HG03097 (cell line): ENCODE results near the gene GLRX.
"Not testable (repeated sequence)": the region's sequence is repeated elsewhere in the genome, so short reads cannot be mapped to it uniquely, and the experiment has no call there.

Experiments used
- ATAC-seq: cut with Tn5 transposase; IDR thresholded peaks from one replicate; pipeline ENCODE4 v1.9.1; 2021; ENCODE audit not compliant: unreplicated experiment, low FRiP score

GLRX gene

DNA sequence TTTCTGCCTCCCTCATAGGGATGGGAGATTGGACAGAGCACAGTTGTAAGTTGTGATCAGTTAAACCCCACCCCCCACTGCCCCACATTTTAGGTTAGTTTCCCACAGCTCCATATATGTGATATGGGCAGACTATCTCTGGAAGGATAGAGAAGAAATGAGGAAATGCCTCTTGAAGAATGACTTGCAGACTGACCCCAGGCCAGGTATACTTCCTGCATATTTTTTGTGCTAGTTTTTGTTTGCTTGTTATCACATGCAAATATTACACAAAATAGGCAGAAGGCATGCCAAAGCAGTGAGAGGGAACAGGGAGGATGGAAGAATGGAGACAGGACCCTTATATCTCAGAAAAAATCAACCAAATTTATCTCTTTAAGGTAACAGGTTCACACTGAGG lies 10.1 kb upstream of the GLRX start:
- no peak for ATAC-seq

DNA sequence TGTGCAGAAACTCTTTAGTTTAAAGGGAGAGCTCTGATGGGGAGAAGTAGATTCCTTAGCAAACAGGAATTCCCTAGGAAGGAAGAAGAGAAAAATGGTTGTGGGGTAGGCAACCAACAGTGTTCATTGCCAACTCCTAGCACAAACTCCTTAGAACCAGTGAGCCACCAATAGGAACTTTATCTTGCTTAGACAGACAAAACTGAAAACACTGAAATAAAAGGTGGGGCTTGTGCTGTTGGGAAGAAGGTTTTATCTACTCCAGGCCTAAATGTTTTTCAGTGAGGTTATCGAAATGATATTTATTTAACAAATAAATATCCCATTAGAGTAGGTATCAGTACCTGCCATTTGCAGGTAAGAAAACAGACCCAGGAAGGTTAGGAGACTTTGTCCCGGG lies 7.7 kb upstream of the GLRX start:
- ATAC-seq: no peak

DNA sequence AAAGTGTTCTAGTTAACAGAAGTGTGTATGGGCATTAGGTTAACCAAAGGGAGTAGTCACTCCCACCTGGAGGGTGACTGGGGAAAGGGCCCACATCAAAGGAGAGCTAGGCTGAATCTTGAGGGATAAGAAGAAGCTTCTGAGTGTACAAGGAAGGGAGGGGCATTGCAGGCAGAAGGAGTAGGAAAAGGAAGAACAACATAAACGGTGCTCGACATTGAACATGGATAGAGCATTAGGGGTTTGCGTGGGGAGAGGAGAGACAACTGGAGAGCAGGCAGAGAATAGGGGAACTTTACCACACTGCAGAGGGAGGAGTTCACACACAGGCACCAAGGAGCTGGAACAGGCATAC lies 5.3 kb upstream of the GLRX start:
- ATAC-seq: no peak

DNA sequence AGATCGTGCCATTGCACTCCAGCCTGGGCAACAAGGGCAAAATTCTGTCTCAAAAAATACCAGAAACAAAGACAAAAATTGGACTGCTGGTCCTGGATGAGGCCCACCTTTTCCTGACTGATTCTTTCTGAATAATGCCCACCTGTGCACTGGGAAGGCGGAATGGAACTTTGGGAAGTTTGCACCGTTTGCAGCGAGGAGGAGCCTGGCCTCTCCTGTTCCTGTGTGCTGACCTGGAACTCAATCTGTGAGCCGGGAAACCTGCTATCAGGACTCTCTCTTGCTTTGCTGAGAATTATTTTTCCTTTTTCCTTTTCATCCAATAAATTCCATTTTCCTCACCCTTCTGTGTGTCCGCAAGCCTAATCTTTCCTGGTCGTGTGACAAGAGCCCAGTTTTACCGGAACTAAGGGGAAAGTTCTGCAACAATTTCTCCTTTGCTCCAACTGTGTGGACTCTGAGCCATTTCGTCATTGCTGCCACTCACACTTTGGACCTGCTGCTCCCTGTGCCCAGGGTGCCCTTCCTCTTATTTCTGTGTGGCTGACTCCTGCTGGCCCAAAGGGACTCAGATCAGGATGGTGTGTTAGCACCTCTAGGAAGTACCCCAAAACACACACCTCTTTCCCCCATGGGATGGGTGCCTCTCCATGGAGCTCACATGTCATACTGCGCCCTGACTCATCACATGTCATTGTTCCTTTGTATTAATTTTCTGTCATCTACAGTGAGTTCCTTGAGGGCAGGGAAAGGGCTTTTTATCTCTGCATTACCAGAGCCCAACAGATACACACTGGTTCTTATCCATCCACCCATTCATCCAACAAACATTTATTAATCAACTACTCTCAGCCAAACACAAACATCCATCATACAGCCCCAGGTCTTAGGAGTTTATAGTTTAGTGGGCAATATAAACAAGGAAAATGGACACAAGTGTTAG lies 4.7 kb upstream of the GLRX start:
- no peak for ATAC-seq

DNA sequence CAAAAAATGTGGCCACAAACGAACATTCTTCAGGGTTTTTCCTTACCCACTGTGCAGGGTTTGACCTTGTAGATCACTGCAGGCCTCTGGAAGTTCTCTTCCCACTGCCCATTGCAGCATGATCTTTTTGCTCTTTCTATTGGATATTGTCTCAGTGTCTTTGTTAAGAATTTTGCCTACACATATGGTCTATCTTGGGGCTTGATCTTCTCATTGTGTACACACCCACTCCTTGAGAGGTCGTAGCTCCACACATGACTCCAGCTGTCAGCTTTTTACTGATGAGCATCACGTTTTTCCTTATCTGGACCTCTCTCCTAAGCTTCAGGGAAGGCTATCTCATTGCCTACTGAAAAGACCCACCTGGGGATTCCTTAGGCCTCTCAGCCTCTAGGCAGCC lies 3.0 kb upstream of the GLRX start:
- no peak for ATAC-seq

DNA sequence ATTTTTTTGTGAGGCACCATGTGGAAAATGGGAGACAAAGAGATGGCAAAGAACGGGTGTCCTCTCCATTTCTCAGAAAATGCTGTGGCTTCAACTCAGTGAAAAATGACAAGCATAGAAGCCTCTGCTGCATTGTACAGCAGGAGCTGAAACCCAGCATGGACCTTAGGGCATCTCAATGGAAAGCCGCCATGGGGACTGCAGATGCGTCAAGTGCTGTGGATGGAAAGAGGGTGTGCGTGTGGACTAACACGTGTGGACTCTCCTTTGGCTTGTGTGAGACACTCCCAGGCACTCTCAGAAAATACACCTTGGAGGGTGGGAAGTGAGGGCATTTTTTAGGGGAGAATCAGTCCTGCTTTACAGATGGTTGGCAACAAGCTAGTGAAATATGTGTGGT lies 2.2 kb upstream of the GLRX start:
- no peak for ATAC-seq

DNA sequence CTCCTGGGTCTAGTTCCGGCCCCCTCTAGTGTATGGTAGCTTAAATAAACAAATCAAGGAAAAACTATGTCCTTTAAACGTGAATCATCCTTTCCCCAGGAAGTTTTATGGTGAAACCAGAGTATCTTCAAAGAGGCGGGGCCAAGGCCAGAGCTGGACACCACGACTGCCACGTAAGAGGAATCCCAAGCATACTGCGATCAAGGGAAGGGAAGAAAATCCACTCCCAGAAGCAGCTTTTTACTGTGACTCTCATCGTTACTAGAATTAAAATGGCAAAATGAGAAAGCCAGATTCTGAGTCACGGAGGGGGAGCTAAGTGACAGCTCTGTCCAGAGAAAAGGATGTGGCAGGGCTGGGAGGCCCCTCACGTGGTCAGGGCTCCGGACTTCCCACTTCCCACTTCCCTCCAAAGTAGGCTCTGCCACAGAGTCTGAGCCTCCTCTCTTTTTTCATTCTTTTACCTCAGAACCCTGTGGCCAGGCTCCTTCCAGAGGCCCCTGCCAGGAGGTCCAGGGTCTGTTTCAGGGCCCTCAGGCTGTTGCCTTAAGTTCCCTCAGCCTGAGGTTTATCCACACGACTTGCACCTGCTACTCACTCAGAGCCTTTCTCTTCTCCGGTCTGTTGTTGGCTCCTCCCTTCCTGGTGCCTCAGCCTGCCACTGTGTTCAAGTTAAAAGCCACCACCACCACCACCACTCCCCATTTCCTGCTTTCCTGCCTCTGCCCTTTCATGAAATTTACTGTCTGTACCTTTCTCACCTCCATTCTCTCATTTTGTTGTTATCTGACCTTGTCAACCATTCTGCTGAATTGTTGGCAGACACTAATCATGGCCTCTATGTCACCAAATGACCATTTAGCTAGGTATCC lies 1.4 kb upstream of the GLRX start:
- peak; percentile 42 for ATAC-seq

DNA sequence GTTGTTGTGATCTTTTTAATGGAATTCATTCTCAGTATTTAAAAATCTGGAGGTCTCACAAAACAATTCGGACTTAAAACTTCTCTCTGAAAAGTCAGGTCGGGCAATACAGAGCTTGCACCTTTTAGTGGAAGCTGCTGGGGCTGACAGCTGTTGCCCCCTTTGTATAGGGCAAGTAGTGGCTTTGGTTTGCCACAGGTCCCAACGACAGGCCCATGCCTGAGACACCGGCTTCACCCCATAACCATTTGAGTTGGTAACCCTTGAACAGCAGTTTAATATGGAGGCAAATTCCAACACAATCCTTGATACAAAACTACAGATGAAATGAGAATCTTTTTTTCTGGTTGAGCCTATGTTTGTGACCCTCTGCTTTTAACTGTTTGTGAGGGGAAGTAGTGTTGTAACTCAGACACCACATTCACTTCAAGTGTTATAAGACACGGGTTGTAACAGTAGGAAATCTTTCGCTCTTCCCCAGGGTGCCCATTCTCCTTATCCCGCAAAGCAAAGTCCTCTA lies 752 bp upstream of the GLRX start:
- no peak for ATAC-seq

DNA sequence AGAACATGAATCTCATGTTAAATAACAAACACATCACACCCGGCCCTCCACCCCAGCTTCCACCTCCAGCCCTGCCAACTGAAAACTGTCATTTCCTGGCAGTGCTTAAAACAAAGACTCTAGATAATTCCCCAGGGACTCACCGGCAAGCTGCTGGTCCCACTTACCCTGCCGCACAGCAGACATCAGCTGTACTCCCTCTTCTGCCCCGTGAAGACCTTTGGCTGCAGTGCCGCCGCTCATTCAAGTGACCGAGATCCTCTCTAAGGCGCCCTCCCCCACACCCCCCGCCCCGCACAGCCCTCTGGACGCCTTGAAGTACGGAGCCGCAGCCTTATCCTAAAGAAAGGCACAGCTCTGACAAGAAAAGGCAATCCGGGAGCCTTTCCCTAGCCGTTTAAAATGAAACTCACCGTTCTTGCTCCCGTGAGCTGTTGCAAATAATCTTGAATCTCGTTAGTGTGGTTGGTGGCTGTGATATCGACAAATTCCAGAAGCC lies 434 bp downstream of the GLRX start:
- ATAC-seq: peak; percentile 41

DNA sequence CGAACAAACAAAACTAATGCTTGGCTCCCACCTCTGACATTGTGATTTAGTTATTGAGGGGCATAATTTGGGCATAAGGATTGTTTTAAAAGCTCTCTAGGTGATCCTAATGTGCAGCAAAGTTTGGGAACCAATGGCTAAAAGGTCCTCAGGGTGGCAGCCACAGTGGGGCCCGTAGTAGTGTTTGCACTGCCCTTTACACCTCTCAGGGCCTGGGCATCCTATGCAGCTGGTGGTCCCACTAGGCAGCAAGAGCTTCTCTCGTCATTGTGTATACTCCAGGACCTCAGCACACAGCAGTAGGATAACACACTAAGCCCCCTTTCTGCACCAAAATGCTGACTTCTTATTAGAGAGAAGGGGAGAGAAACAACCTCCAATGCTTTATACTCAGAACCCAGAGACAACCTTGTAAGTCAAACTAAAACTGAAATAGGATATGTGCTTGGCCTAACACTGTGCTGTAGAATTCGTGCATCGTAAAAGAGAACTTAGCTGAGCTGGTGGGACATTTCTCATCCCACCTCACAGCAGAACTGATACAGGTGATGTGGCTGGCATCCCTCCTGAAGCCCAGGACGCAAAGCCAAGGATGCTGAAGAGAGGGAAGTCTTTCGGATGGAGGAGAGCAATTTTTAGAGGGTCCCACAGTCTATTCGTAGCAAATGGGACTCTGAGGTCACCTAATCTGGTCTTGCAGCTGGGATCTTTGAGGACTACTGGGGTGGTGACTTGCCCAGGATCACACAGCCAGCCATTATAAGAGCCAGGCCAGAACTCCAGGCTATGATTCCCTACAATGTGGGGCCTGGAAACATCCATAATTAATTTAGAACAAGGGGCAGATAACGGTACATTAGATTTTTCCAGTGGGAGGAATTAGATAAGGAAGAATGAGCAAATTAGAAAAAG lies 1.2 kb downstream of the GLRX start:
- ATAC-seq: no peak

DNA sequence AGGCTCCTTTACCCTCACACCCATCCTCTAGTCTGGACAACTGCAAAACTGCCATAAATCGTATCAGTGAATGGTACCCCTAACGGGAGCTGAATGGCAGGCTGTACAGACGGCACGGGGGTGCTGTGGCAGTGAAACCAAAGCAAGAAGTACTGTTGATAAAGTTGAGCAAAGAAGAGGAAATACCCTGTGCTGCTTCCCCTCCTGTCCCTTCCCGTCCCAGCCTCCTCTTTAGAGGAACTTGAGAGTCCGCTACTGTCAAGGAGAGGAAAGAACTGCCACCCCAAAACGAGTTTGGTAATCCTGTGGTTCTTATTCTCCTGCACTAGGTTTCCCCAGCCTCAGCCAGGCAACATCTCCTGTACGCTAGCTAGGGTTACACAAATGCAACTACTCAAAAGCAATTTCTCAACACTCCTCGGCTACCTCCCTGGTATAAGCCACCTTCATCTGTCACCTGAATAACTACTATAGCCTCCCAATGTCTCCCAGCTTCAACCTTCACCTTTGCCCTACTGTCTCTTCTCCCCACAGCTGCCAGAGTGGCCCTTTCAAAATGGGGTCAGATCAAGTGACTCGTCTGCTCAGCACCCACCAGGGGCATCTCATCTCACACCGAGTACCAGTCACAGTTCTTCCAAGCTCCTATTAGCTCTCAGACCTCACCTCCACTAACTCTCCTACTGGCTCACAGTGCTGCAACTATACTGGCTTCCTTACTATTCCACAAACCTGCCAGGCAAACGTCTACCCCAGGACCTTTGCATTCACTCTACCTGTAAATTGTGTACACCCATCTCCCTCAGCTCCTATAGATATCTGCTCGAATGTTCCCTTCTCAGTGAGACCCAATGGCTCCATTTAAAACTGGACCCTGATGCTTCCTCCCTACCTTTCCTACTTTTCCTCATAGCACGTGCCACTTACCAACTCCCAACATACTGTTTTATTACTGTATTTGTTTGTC lies 4.1 kb downstream of the GLRX start:
- no peak for ATAC-seq

DNA sequence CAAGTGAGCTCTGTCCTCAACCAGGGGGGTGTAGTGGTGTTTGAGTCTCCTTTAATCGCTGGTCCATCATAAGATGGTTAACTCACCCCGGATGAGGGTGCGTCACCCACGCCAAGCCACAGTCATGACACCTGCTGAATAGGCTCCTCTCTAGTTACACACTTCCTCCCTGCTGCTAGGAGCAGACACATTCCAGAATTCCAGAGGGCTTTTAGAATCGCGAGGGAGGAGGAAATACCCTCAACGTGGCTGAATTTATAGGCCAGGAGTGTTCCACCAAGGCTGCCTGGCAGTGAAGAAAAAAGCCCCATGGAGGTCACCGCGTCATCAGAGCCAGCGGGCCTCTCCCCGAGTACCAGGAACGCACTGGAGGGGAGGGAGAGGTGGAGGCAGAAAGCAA lies 5.1 kb downstream of the GLRX start:
- ATAC-seq: no peak

DNA sequence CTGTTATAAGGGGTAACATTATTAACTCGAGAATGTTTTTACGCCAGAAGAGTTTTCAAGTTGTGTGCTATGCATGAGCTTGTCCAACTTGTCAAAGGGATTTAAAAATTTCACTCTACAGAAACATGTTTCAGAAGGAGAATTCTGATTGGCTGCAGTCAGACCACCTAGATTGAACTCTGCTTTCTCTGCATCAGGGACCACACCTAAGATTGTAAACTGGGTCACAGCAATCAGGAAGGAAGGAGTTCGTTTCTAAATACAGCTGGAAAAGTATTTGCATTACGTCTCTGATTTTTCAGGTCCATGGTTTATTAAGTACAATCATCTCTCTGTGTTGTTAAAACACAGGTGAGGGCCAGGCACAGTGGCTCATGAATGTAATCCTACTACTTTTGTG lies 5.8 kb downstream of the GLRX start:
- ATAC-seq: no peak

DNA sequence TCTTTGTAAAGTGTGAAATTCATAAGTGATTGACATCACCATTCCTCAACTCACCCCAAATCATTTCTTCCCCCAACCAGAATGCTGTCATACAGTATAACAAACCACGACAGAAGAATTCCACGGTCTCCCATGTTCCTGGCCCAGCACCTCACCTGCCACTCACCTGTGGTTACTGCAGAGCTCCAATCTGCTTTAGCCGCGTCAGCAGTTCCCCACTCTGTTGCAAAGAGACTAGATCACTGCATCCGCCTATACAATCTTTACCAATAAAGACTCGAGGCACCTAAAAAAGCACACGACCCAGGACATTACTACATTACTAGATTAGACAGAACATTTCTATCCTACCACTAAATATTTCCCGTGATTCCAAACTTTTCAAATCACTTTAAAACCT lies 6.2 kb downstream of the GLRX start:
- no peak for ATAC-seq

DNA sequence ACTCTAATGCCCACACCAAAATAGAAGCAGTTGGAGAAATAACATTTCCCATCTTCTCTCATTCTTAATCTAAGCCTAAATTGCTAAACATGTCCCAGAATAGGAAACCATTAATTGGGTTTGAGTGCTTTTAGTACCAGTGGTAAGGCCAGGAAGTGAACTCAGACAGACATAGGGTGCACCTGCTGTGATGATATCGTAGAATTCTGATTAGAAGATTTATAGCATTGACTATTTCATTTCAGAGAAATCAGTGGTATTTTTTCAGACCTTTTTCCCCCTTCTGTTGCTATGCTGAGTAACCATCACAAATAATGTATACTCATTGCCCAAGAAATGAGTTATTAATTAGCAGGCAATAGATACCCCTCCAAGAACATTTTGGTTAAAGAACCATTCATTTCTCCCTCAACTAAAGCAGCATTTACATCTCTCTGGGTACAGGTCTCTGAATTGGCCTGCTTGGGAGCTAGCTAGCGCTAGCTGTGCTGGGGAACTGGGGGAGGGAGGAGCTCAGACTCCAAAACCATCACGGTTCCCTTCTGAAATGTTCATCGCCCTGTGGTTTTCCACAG lies 7.3 kb downstream of the GLRX start:
- no peak for ATAC-seq

DNA sequence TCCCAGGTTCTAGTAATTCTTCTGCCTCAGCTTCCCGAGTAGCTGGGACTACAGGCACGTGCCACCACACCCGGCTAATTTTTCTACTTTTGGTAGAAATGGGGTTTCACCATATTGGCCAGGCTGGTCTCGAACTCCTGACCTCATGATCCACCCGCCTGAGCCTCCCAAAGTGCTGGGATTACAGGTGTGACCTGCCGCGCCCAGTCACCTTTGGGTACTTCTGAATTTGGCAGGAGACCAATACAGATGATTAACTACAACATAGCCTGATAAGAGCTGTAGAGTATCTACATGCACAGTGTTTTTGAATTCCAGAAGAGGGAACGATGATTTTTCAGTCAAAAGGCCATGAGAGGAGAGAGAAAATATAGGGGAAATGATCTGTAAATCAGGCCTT lies 9.5 kb downstream of the GLRX start:
- not testable (repeated sequence) for ATAC-seq

DNA sequence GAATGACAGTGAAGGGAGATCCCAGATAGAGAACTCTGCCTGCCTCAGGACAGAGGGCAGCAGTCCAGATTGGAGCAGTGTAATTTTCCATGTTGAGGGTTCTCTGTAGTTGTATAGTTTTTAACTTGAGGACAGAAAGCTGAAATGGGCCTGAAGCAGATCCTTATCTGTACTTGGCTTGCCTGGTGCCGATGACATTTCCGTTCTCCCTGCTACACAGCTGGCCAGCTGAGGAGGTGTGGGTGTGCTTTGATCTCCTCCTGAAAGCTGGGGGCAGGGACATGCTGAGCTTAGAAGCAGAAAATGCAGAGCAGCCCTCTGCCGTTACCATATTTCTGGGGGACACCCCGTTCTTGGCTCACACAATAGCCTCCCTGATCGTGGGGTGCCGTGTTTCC lies 10.5 kb downstream of the GLRX start:
- no peak for ATAC-seq

DNA sequence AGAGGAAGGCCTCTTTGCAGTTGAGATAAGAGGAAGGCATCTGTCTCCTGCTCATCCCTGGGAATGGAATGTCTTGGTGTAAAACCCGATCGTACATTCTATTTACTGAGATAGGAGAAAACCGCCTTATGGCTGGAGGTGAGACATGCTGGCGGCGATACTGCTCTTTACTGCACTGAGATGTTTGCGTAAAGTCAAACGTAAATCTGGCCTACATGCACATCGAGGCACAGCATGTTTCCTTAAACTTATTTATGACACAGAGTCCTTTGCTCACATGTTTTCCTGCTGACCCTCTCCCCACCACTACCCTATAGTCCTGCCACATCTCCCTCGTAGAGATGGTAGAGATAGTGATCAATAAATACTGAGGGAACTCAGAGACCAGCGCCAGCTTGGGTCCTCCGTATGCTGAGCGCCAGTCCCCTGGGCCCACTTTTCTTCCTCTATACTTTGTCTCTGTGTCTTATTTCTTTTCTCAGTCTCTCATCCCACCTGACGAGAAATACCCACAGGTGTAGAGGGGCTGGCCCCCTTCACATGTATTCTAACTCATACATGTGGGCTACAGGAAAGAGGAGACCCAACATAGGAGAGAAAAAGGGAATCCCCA lies 11.0 kb downstream of the GLRX start:
- ATAC-seq: not testable (repeated sequence)

DNA sequence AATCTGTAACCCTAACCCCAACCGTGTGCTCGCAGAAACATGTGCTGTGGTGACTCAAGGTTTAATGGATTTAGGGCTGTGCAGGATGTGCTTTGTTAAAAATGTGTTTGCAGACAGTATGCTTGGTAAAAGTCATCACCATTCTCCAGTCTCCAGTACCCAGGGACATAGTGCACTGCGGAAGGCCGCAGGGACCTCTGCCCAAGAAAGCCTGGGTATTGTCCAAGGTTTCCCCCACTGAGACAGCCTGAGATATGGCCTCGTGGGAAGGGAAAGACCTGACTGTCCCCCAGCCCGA lies 11.5 kb downstream of the GLRX start:
- ATAC-seq: not testable (repeated sequence)
